Panc1 (cell line): ENCODE data around the gene PPFIA4. TPM values are rescaled to one million over a fixed set of nuclear protein-coding genes. Genes with fewer than 3 reads are reported as not detected.

Experiments used
- ATAC-seq: fragments of 200-7000 bp; cut with Tn5 transposase; 2 replicates; pipeline ENCODE4 v1.9.1; 2020; ENCODE audit warnings: mild to moderate bottlenecking, moderate library complexity
- BruUV-seq: library from RNA; stranded (reverse); fragments of 400-500 nt; replicated peaks from 2 replicates; lab custom pipeline; 2021; lab: Mats Ljungman, UMichigan
- CTCF ChIA-PET: fragments of 300-600 bp; sonication (Branson Sonifier 250); formaldehyde crosslinking; loops from one replicate; lab custom pipeline; 2022; ENCODE audit warnings: antibody characterized with exemption; lab: Charles Lee
- POLR2A ChIA-PET: fragments of 300-600 bp; sonication (Branson Sonifier 250); formaldehyde crosslinking; loops from one replicate; lab custom pipeline; 2022; ENCODE audit warnings: antibody characterized with exemption; lab: Charles Lee
- DNase-seq: peaks from one replicate; pipeline ENCODE4 v3.0.0-alpha.2; 2010; ENCODE audit warnings: low read depth, low spot score
- H3K27ac ChIP-seq: 2 replicates; pipeline ENCODE4 v1.5.1; 2011; ENCODE audit warnings: mild to moderate bottlenecking, low read length, inconsistent platforms
- H3K27me3 ChIP-seq: fragments of 200-500 bp; sonication (Bioruptor generic); 2 replicates; pipeline ENCODE4 v1.6.0; 2014; ENCODE audit warnings: low read length, inconsistent platforms; ENCODE audit not compliant: control insufficient read depth, insufficient read depth
- H3K36me3 ChIP-seq: fragments of 200-500 bp; sonication (Bioruptor generic); 2 replicates; pipeline ENCODE4 v1.5.1; 2014; ENCODE audit warnings: inconsistent platforms, mild to moderate bottlenecking, low read length, moderate library complexity; ENCODE audit not compliant: control insufficient read depth, insufficient read depth
- H3K4me1 ChIP-seq: 2 replicates; pipeline ENCODE4 v1.5.1; 2011; ENCODE audit warnings: inconsistent platforms, mild to moderate bottlenecking, low read length, moderate library complexity; ENCODE audit not compliant: control insufficient read depth, insufficient read depth
- H3K4me3 ChIP-seq, 2 experiments: 2 replicates each; pipeline ENCODE4 v1.5.1; 2011 to 2012; ENCODE audit warnings: low read depth in 2 of 2, low read length in 2 of 2, mild to moderate bottlenecking in 2 of 2, inconsistent platforms in 1 of 2, moderate library complexity in 1 of 2
- H3K9me3 ChIP-seq: fragments of 200-500 bp; sonication (Bioruptor generic); 2 replicates; pipeline ENCODE4 v1.5.1; 2014; ENCODE audit warnings: low read depth, mild to moderate bottlenecking, inconsistent platforms, low read length, moderate library complexity; ENCODE audit not compliant: control insufficient read depth, insufficient read depth
- POLR2AphosphoS5 ChIP-seq: IDR thresholded peaks from 2 replicates; pipeline ENCODE4 v1.6.1; 2012; ENCODE audit warnings: mild to moderate bottlenecking, low read depth, low read length, moderate library complexity
- REST ChIP-seq, 2 experiments: IDR thresholded peaks; 2 replicates each; pipeline ENCODE4 v1.6.1; 2011 to 2012; ENCODE audit warnings: low read depth in 2 of 2, control low read depth in 1 of 2, low read length in 1 of 2, mild to moderate bottlenecking in 1 of 2, moderate library complexity in 1 of 2; ENCODE audit not compliant: insufficient read depth in 1 of 2
- SIN3A ChIP-seq: IDR thresholded peaks from 2 replicates; pipeline ENCODE4 v1.6.1; 2012; ENCODE audit warnings: low read depth, mild to moderate bottlenecking, low read length, moderate library complexity, borderline replicate concordance; ENCODE audit not compliant: insufficient read depth
- TCF7L2 ChIP-seq: IDR thresholded peaks from 2 replicates; pipeline ENCODE4 v1.6.1; 2011; ENCODE audit warnings: mild to moderate bottlenecking, low read depth, low read length, inconsistent platforms
- in situ Hi-C: cut with HindIII; loops from 2 replicates; pipeline ENCODE4 v1.10.0; 2016; ENCODE audit warnings: low sequenced_read_pairs, low pct_unique_long_range_greater_than_20kb
- intact Hi-C: fragments of 100-400 bp; cut with micrococcal nuclease; formaldehyde crosslinking; loops from one replicate; pipeline ENCODE4 v1.10.0; 2022; ENCODE audit not compliant: unreplicated experiment
- total RNA-seq: library from RNA; stranded (reverse); gene quantifications from one replicate; pipeline ENCODE4 v1.2.1, GENCODE V29; 2021; ENCODE audit not compliant: unreplicated experiment
- TF ChIP-seq, protein P1 (sequence below): fragments of 450-650 bp; IDR thresholded peaks from 2 replicates; pipeline ENCODE4 v1.5.1; 2017; ENCODE audit warnings: mild to moderate bottlenecking

PPFIA4 gene
- total RNA-seq, 1 experiment from 2014 or later, result 1.9 TPM

GRCh38 chr1:203103829-203104495 is 77.7 kb downstream of the PPFIA4 start:
- H3K27ac ChIP-seq, result no peak overlapping the region
- 0 out of 2 replicates have a peak, but pooled peaks cover 3% of the 10 kb centered on the region for H3K9me3 ChIP-seq
- no peaks in the 10 kb centered on the region for H3K36me3 ChIP-seq
- TF ChIP-seq TCF7L2 (no peak), POLR2AphosphoS5 (no peak), SIN3A (no peak), REST (IDR thresholded peaks at IDR 0.05; ENCODE audit: insufficient read depth in 1 of 2, low read depth in 2 of 2, low read length in 1 of 2) (no peak)
- TF ChIP-seq, protein P1, sequence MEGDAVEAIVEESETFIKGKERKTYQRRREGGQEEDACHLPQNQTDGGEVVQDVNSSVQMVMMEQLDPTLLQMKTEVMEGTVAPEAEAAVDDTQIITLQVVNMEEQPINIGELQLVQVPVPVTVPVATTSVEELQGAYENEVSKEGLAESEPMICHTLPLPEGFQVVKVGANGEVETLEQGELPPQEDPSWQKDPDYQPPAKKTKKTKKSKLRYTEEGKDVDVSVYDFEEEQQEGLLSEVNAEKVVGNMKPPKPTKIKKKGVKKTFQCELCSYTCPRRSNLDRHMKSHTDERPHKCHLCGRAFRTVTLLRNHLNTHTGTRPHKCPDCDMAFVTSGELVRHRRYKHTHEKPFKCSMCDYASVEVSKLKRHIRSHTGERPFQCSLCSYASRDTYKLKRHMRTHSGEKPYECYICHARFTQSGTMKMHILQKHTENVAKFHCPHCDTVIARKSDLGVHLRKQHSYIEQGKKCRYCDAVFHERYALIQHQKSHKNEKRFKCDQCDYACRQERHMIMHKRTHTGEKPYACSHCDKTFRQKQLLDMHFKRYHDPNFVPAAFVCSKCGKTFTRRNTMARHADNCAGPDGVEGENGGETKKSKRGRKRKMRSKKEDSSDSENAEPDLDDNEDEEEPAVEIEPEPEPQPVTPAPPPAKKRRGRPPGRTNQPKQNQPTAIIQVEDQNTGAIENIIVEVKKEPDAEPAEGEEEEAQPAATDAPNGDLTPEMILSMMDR, result no peak
- ATAC-seq, result no peak
- H3K4me3 ChIP-seq, result no peak overlapping the region
- BruUV-seq, result no TSS peak
- intact Hi-C loops (no loop called here), in situ Hi-C loops (no loop called here)
- no peak for DNase-seq
- H3K4me1 ChIP-seq, result no peaks in the 10 kb centered on the region
- CTCF ChIA-PET, result no interaction called here
- H3K27me3 ChIP-seq, result peaks cover 19% of the 10 kb centered on the region
- POLR2A ChIA-PET, result no interaction called here

DNA sequence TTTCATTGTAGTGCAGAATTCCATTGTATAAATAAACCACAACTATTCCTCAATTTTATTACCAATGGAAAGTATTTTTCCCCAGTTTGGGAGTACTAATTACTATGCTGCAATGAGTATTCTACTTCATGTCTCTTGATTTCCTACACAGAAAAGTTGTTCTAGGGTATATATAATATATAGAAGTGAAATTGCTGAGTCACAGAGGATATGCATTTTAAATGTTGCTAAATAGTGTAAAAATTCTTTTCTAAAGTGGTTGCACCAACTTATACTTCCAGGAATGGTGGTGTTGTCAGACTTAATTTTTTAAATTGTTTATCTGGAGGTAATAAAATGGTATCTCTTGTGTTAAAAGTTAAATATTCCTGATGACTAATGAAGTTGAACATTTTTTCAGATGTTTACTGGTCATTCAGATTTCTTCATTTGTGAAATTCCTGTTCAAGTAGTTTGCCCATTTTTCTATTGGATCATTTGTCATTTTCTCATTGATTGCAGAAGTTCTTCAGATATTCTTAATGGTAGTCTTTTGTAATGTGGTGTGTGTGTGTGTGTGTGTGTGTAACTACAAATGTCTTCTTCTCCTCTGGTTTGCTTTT is 78.6 kb downstream of the PPFIA4 start:
- BruUV-seq, result no TSS peak
- H3K9me3 ChIP-seq, result 0 out of 2 replicates have a peak, but pooled peaks cover 3% of the 10 kb centered on the region
- ATAC-seq, result no peak
- TF ChIP-seq, protein P1, result no peak
- TF ChIP-seq REST (IDR thresholded peaks at IDR 0.05; ENCODE audit: insufficient read depth in 1 of 2, low read depth in 2 of 2, low read length in 1 of 2) (no peak), POLR2AphosphoS5 (no peak), TCF7L2 (no peak), SIN3A (no peak)
- in situ Hi-C loops (no loop called here), intact Hi-C loops (no loop called here)
- CTCF ChIA-PET, result no interaction called here
- H3K36me3 ChIP-seq, result no peaks in the 10 kb centered on the region
- H3K4me1 ChIP-seq, result no peaks in the 10 kb centered on the region
- no peak overlapping the region for H3K27ac ChIP-seq
- POLR2A ChIA-PET, result no interaction called here
- DNase-seq, result no peak
- H3K27me3 ChIP-seq, result peaks cover 19% of the 10 kb centered on the region
- no peak overlapping the region for H3K4me3 ChIP-seq
